Endothelial cell of umbilical vein (primary cell): ENCODE measurements around the gene EFNA4. TPM values are rescaled to one million over a fixed set of nuclear protein-coding genes. Genes with fewer than 3 reads are reported as not detected.
A peak's percentile ranks its signal among the peaks of the same experiment; 100 is the strongest.

ENCODE experiments used
- BruUV-seq: library from RNA; stranded (reverse); fragments of 400-500 nt; replicated peaks from 2 replicates; lab custom pipeline; 2021; lab: Mats Ljungman, UMichigan
- CTCF ChIA-PET: fragments of 300-600, 350-600 bp; sonication (Branson Sonifier 250); formaldehyde crosslinking; loops from one replicate; lab custom pipeline; 2021; ENCODE audit warnings: antibody characterized with exemption, inconsistent platforms; lab: Charles Lee
- POLR2A ChIA-PET: fragments of 300-600, 350-600 bp; sonication (Branson Sonifier 250); formaldehyde crosslinking; loops from one replicate; lab custom pipeline; 2021; ENCODE audit warnings: antibody characterized with exemption, inconsistent platforms; lab: Charles Lee
- DNase-seq: peaks from one replicate; pipeline ENCODE4 v3.0.0-alpha.2; 2011; ENCODE audit warnings: low read depth, low spot score
- FAIRE-seq: peaks from 2 replicates; lab custom pipeline; 2011; peaks lifted over from hg19 to GRCh38; lab: Jason Lieb, UNC
- H2AFZ ChIP-seq: 2 replicates; pipeline ENCODE4 v1.6.0; 2012; ENCODE audit warnings: low read depth, low read length, control low read depth, inconsistent platforms
- H3K27ac ChIP-seq: 2 replicates; pipeline ENCODE4 v1.5.1; 2011; ENCODE audit warnings: low read depth, mild to moderate bottlenecking, control low read depth, low read length, moderate library complexity; ENCODE audit not compliant: insufficient read depth
- H3K27me3 ChIP-seq, 2 experiments: 2 replicates each; pipeline versions ENCODE4 v1.6.0 to v1.6.1; 2011; ENCODE audit warnings: low read length in 2 of 2, mixed read lengths in 1 of 2; ENCODE audit not compliant: control insufficient read depth in 2 of 2, insufficient read depth in 2 of 2
- H3K36me3 ChIP-seq, 2 experiments: 2 replicates in 1 of 2; 3 replicates in 1 of 2; pipeline ENCODE4 v1.5.1; 2011; ENCODE audit warnings: low read length in 2 of 2, mild to moderate bottlenecking in 1 of 2, moderate library complexity in 1 of 2; ENCODE audit not compliant: control insufficient read depth in 2 of 2, insufficient read depth in 2 of 2; ENCODE audit errors: extremely low read depth in 1 of 2
- H3K4me1 ChIP-seq: 3 replicates; pipeline ENCODE4 v1.5.1; 2011; ENCODE audit warnings: mild to moderate bottlenecking, low read length; ENCODE audit not compliant: control insufficient read depth, insufficient read depth; ENCODE audit errors: extremely low read depth
- H3K4me2 ChIP-seq: 2 replicates; pipeline ENCODE4 v1.6.1; 2011; ENCODE audit warnings: low read length, control low read depth, mixed read lengths; ENCODE audit not compliant: insufficient read depth
- H3K4me3 ChIP-seq, 3 experiments: fragments of 200-600 bp in 1 of 3; sonication (generic), shearing (Covaris generic) in 1 of 3; replicated peaks in 1 of 3; 2 replicates each; pipeline ENCODE4 v1.5.1; 2011 to 2016; ENCODE audit warnings: control low read depth in 3 of 3, low read length in 3 of 3, mild to moderate bottlenecking in 2 of 3, inconsistent platforms in 1 of 3, low read depth in 1 of 3, moderate library complexity in 1 of 3; ENCODE audit not compliant: insufficient read depth in 1 of 3
- H3K79me2 ChIP-seq: 2 replicates; pipeline ENCODE4 v1.6.0; 2012; ENCODE audit warnings: low read length, inconsistent platforms; ENCODE audit not compliant: control insufficient read depth, insufficient read depth
- H3K9ac ChIP-seq: replicated peaks from 2 replicates; pipeline ENCODE3; 2011; ENCODE audit warnings: low read length, control low read depth; ENCODE audit not compliant: insufficient read depth; ENCODE audit errors: extremely low read depth
- H3K9me1 ChIP-seq: replicated peaks from 3 replicates; pipeline ENCODE4 v1.6.0; 2011; ENCODE audit warnings: mild to moderate bottlenecking, low read length; ENCODE audit not compliant: control insufficient read depth, insufficient read depth; ENCODE audit errors: extremely low read depth
- H3K9me3 ChIP-seq: replicated peaks from 2 replicates; pipeline ENCODE4 v1.5.1; 2012; ENCODE audit warnings: low read length, inconsistent platforms; ENCODE audit not compliant: control insufficient read depth, insufficient read depth
- H4K20me1 ChIP-seq: replicated peaks from 2 replicates; pipeline ENCODE3; 2011; ENCODE audit warnings: mild to moderate bottlenecking, low read length; ENCODE audit not compliant: control insufficient read depth, insufficient read depth; ENCODE audit errors: extremely low read depth
- CTCF ChIP-seq, 2 donors: IDR thresholded peaks; 1 replicate in 1 of 2; 2 replicates in 1 of 2; pipeline ENCODE4 v1.5.1; 2011; ENCODE audit warnings: low read length in 2 of 2, mild to moderate bottlenecking in 2 of 2, moderate library complexity in 2 of 2, control low read depth in 1 of 2, inconsistent platforms in 1 of 2, low read depth in 1 of 2; ENCODE audit not compliant: insufficient read depth in 1 of 2; ENCODE audit errors: extremely low read depth in 1 of 2
- GATA2 ChIP-seq: IDR thresholded peaks from 2 replicates; pipeline ENCODE4 v1.7.0; 2011; ENCODE audit warnings: low read depth, mild to moderate bottlenecking, moderate library complexity, mixed read lengths, low read length; ENCODE audit not compliant: insufficient read length, insufficient read depth
- MAX ChIP-seq: IDR thresholded peaks from 2 replicates; pipeline ENCODE4 v1.6.1; 2011; ENCODE audit not compliant: insufficient read depth, insufficient read length
- POLR2A ChIP-seq: IDR thresholded peaks from 2 replicates; pipeline ENCODE4 v1.6.1; 2012; ENCODE audit warnings: low read depth, mild to moderate bottlenecking, control low read depth, low read length
- POLR2AphosphoS5 ChIP-seq: IDR thresholded peaks from 2 replicates; pipeline ENCODE4 v1.6.1; 2012; ENCODE audit warnings: low read depth, mild to moderate bottlenecking, control low read depth, low read length, moderate library complexity; ENCODE audit not compliant: insufficient read depth
- dilution Hi-C: fragments of 300-500 bp; cut with MboI; formaldehyde crosslinking; loops from one replicate; pipeline ENCODE4 v1.15.0; 2019; ENCODE audit warnings: low sequenced_read_pairs; ENCODE audit not compliant: extremely low pct_ligation_motif_present
- intact Hi-C: fragments of 100-400 bp; cut with micrococcal nuclease; formaldehyde crosslinking; loops from one replicate; pipeline ENCODE4 v1.10.0; 2022
- polyA plus RNA-seq, 4 experiments: library from polyadenylated mRNA; depleted of rRNA in 3 of 4; stranded (reverse) in 3 of 4; unstranded in 1 of 4; fragments of >200 nt; gene quantifications; 2 replicates each; pipeline versions ENCODE4 v1.2.1 to v1.2.3, GENCODE V29; 2011 to 2012; ENCODE audit warnings: missing spikeins in 1 of 4
- total RNA-seq: library from RNA; stranded (reverse); gene quantifications from 2 replicates; pipeline ENCODE4 v1.2.3, GENCODE V29; 2021

Gene EFNA4
- total and polyA plus RNA-seq, 2 donors (not counting 3 experiments of a cell fraction or from before 2014, with no cell fraction given), result 16.5 to 25.2 TPM

- Histone ChIP-seq H3K9me3 (no peaks in the 10 kb centered on the region), H3K27ac (peak overlapping the region; percentile 45), H3K4me1 (peaks cover 12% of the 10 kb centered on the region), H3K9ac (peak overlapping the region; percentile 52), H3K27me3 (peaks cover 26 to 36% of the 10 kb centered on the region in 2 experiments), H2AFZ (peak overlapping the region; percentile 79), H4K20me1 (no peaks in the 10 kb centered on the region), H3K4me2 (peak overlapping the region; percentile 72), H3K9me1 (no peaks in the 10 kb centered on the region), H3K36me3 (no peaks in the 10 kb centered on the region), H3K4me3 (peak overlapping the region; percentile 13 to 68 (median 48)), H3K79me2 (no peaks in the 10 kb centered on the region)
- dilution Hi-C loops (no loop called here), intact Hi-C loops (loop anchor here (1.0 to 2.0 kb wide), 6 partner anchors 14 to 416 kb away; partner anchors contain the start of genes EFNA4 and ZBTB7B)
- FAIRE-seq, result peak; percentile 98
- DNase-seq, result peak; percentile 96
- no TSS peak for BruUV-seq
- ChIA-PET CTCF (interaction anchor here (0.6 to 3.1 kb wide), 56 partner anchors 9 to 525 kb away, joined by 3 to 67 read pairs (median 5); partner anchors contain the start of genes ADAM15, DPM3, EFNA4 and KRTCAP2), POLR2A (interaction anchor here (0.6 to 1.0 kb wide), 3 partner anchors 31 to 41 kb away, joined by 4 to 7 read pairs (median 4); partner anchors contain the start of gene ADAM15)
- TF ChIP-seq MAX (no peak), GATA2 (no peak), POLR2A (peak; percentile 31), POLR2AphosphoS5 (peak; percentile 46), CTCF (IDR thresholded peaks at IDR 0.05; ENCODE audit: extremely low read depth in 1 of 2, insufficient read depth in 1 of 2, low read depth in 1 of 2, low read length in 2 of 2) (peak; percentile 79 to 90)
Measured at GRCh38 chr1:155084722-155085503, 21.4 kb downstream of the EFNA4 start.
